HG02759 (cell line): ENCODE results near the gene KAT6B.
A peak's percentile ranks its signal among the peaks of the same experiment; 100 is the strongest.

Experiments
- ATAC-seq: cut with Tn5 transposase; IDR thresholded peaks from one replicate; pipeline ENCODE4 v1.9.1; 2021; ENCODE audit warnings: mild to moderate bottlenecking, moderate library complexity; ENCODE audit not compliant: unreplicated experiment

Gene KAT6B

DNA sequence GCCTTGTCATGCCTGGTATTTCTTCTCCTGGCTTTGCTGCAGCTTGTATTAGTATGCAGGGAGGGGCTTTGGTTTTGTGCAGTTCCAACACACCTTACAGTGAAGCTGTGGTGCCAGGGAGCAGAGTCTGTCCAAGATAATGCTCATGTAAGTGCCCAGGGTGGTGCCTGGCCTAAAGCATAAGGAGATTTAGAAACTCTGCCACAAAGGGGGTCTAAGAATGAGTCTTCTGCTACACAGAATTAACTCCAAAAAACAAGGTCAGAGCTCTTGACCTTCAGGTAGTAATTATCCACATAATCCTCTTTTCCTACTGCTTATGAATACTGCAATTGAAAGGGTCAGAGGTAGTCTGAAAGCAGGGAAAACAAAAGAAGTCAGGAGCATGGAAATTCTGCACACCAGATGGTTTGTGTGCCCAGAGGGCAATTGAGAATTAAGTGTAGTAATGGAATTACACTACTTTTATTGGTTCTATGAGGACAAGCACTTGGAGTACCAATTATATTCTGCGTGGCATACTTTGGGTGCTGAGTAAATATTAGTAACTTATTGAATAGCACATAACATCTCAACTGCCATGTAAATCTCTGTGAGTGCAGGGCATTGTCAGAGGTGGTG, 121.5 kb downstream of the KAT6B start:
- no peak for ATAC-seq

DNA sequence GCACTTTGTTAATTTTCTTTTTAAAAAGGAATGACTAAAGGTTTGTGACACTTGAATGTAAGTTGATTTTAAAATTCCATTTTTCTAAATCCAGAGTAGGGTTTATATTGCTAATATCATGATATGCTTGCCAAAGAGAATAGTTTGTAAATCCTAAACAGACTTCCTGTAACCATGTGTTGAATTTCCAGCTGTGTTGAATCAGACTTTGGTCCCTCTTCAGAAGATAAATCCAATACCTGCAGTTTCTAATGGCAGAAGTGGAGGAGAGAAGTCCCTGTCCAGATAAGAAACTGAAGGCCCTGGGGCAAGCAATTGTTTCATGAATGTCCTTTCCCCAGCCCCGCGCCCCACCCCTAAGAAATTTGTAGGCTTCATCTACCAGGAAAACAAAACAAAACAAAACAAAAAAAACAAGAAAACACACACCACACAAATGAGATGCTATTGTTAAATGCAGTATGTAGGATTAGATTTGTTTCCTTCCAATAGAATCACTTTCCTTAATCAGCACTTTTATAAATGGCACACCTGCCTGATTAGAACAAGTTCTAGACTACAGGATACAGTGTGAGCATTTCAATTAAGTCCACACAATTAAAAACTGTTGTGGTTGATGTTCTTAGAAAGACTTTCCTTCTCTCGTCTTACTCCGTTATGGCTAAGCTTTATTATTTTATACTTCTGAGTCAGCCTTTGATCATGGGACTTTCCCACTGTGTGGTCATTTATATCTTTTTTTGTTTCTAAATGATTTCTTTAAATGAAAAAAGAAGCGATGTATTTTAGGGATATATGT, 122.8 kb downstream of the KAT6B start:
- ATAC-seq, result no peak

DNA sequence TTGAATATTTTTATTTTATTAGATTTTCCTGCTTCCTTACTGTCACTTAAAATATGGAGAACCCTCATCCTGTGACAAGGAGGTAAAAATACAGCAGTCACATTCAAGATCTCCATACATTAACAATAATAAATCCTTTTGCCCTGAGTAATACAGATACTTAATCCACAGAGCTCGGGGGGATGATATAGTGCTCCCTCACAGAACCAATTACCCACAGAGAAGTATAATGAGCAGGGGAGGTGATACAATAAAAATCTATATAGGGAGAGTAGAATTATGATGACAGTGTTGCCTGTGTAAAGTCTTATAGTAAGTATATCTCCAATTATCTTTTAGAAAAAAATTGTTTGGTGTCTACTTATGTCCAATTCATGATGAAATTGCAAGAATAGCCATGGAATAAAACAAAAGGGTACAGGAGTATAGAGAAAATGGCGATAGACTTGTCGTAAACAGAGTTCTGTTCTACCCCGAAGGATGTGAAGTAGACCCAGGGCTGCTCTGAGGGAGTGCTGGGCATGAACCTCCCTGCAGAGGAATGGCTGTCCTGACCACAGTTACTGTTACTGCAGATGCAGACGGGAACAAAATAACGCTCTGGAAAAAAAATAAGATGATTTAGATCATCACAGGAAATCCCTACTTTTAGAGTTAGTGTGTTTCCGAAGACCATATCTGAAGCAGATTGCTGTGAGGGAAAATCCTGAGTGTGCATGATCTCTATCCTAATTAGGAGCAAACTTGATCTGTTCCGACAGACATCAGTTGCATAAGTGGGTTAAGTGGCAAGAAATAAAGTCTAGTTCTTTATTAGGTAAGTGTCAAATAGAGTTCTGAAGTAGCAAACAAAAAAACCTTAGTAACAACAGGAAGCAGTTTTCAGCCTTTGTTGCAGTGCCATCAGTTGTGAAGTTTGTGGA, 123.7 kb downstream of the KAT6B start:
- no peak for ATAC-seq

DNA sequence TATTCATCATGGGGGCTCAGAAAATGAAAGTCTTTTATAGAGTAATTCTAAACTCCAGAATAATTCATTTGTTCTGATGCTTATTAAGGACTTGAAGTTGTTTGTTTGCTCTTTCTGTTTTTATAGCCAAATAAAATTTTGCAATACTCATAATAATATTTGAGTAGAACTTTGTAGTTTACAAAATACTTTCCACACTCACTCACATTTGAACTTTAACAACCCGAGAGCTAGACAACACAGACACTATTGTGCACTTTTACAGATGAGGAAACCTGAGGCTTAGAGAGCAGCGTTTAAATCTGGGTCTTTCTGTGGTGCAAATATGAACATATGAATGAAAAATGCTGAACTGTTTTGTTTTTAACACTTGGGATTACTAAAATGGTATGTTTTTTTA, 126.8 kb downstream of the KAT6B start:
- no peak for ATAC-seq

DNA sequence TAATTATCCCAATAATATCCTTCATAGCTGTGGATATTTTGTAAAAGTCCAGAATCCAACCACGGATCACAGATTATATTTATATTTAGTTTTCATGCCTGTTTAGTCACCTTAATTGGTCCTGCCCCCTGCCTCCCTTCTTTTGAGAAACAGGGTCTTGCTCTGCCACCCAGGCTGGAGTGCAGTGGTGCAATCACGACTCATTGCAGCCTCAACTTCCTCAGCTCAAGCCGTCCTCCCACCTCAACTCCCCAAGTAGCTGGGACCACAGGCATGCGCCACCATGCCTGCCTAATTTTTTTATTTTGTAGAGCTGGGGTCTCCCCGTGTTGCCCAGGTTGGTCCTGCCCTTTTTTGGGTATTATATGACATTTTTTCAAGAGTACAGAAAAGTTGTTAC, 129.4 kb downstream of the KAT6B start:
- no peak for ATAC-seq

DNA sequence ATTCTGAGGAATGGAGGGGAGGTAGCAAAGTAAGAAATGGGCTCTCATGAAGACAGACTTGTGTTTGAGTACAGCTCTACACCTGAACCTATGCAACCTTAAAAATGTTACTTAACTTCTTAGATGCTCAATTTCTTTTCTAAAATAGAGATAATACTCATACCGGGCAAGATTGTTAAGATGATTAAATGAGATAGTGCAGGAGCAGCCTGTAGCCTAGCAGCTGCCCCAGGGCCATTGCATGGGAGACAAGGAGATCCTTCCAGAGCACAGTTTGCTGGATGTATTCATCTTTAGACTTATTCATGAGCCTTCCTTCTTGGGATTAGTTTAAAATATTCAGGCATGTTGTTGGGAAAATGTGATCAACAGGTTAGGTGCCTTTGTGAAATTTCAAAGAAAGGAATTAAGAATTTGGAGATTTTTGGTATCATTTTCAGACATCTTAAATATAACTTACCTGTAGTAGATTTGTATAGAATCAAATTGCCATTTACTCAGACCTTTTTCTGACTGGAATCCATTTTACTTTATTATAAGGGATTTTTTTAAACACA, 130.2 kb downstream of the KAT6B start:
- ATAC-seq, result no peak

DNA sequence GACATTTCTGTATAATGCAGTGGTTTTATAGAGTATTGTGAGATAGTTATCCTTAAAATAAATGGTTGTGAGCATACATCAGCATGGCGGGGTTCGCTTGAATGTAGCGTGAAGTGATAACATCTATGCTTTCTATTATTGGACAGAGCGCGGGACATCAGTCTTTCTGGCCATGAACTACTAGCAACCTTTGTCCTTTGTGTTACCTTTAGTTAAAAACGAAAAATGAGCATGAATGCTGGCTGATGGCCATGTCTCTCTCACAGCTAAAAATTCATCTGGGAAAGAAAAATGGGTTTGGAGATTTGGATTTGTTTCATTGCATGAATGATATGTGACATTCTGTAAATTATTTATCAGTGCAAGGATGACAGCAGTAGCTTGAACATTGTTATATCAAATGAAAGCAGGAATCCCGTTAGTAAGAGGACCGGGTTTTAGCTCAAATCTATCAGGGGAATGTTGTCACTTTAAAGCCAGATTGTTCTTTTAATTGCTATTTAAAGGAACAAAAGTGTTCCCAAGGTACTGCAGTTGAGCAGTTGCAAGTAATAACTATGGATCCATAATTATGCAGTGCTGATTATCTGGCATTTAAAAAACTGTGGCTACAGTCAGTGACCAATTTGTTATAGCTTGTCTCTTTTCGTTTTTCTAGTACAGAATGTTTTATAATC, 131.0 kb downstream of the KAT6B start:
- no peak for ATAC-seq

DNA sequence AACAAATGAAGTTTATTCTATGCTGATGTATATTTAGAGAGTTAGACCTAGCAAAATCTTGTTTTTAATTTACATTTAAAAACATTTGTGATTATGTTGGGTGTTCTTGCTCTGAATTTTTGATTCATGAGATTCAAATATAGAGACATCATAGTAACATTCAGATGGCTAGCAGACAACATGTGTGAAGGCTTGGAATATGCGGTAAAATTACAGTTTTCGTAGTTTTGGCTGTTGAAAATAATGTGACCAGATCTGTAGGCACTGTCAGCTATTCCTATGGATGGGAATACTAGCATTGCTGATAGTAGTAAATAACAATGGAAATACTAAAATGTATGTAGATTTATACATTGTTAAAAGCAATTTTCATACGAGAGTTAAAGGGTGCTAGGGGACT, 131.9 kb downstream of the KAT6B start:
- no peak for ATAC-seq

DNA sequence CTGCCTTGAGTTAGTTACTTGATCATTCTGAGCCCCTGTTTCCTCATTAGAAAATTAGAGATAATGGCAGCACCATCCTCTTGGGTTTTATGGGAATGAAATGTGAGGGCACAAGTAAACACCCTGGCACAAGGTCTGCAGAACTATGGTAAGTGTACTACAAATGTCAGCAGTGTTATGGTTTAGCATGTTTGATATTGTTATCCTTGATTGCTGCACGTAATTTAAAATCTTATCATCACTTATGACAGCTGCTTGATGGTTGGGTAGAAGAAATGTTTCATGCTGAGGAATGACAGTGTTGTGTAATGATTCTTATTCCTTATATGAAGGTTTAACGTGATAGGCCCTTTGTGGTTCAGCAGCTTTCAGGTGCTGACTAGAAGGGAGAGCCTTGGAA, 134.3 kb downstream of the KAT6B start:
- ATAC-seq, result no peak

DNA sequence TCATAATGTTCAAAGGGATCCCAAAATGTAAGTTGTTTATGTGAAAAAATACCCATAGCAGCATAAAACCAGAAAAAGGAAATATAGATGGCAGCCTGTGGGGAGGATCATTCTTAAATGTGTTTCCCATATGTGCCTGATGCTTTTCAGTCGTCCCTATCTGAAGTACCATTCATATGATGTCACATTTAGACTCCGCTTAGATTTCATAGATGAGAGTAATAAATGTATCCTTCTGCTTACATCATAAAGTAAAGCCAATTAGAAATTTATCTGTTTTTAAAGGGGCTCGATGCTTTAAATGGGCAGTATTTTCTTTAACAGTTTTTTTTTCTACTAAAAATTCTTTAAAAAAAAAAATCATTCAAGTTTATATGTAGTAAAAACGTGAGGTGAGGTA, 136.1 kb downstream of the KAT6B start:
- ATAC-seq, result no peak

DNA sequence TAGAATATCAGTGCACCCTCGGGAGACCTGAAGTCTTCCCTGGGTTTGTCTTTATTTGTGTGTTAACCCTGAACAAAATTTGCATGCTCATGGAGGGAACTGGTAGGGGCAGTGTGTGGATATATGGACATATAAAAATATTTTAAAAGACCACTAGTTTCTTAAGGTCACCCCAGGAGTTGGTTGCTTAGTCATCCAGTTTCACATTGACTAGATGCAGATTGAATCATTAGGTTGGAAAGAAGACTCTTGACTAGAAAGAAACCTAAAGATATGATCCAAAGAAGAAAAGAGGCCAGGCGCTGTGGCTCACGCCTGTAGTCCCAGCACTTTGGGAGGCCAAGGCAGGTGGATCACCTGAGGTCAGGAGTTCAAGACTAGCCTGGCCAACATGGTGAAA, 137.1 kb downstream of the KAT6B start:
- peak; percentile 58 for ATAC-seq

DNA sequence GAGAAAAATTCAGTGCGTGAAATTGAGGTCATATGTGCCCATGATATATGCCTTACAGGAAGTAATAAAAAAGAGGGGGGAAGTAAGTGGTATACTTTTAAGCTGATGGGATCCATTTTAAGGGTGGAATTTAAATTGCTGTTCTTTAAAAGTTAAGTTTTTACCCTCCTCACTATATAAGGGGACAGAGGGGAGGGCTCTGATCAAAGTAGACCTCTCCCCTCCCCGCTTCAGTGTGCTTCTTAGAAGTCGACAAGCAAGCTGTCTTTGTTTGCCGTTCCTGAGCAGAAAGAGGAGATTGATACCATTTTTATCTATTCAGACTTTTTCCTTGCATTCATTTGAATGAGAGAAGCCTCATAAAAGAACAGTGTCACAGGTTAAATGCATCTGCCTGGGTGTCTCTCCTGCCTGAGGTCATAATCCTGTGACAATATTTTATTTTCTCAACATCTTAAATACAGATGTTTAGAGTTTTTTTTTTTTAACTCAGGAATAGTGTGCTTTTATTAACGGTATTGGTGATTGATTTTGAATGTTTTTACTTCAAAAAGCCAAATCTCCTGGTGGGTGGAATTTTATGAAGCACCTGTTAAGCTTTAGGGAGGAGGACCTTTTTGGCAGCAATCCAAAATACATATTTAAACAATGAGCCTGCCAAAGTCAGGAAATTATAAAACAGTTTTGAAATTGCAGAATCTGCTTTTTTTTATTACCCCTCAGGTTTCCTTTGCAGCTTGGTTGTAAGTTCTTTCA, 141.7 kb downstream of the KAT6B start:
- no peak for ATAC-seq

DNA sequence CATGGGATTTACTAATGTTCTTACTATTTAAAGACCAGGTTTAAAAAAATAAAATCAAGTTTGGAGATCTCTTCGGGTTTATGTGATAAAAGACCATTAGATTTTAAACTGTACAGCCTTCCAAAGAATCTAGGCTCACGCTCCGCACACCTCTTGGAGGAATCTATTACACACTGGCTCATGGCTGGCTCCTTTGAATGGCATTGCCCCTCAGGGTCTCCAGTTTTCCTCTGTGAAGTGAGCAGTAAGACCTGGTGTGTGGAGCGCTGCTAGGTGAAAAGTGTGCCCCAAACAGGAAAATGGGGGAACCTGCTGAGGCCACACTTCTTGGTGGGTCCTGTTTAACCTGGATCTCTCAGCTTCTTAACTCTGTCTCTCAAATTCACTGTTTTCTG, 142.3 kb downstream of the KAT6B start:
- ATAC-seq, result no peak

DNA sequence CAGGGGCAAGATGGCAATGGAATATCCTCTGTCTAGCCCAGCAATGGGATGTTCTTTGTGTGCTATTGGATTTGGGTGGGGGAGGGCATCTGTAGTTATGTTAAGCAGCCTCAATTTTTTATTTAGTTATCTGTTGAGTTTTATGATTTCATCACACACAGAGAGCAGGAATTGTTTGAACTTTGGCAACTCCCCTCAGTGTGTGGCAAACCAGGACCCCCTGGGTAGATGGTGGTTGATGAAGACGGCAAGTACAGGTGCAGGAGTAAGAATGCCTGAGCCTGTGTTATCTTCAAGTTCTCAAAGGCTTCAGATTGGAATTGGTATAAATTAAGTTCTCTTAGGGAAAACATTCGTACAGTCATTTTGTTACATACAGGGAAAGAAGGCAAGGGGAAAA, 142.7 kb downstream of the KAT6B start:
- ATAC-seq, result no peak

DNA sequence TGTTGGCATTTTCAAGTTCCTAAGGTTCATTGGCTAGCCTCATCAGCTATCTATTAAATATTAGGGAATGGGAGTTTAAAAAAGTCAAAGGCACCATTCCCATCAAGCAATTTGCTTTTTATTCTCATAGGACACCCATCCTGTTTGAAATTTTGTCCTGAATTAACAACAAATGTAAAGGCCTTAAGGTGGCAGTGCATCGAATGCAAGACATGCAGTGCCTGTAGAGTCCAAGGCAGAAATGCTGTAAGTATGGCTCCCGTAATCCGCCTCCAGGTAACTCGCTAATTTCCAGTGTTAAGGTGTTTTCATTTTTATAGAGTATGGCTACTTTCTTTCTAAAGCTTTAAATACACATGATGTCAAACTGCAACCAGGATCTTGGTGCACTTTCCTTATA, 143.1 kb downstream of the KAT6B start:
- ATAC-seq, result no peak

DNA sequence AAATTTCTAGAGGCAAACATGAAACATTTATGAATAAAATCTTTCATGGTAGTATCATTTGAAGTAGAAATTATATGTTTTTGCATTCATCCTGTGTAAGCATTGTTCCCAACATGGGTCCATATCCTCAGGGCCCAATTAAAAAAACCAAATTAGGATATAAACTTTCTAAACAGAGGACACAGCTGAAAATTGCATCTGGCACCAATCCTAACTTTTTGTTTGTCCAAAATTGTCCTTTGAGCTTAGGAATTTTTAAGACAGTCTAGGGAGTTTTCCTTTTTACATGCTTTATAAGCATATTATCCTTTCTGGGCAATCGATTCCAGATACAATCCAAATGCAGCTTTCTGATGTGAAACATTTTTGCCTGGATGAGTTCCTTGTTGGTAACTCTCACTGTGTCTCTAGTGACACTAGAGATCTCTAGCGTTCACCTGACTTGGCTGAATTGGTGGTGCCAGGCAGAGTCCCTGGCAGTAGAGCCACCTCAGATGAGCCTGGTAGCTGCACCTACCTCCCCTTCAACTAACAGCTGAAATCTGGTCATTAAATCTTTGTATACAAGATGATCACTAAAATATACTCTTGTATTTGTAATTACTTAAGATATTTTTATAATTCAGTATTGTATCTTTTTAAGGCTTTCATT, 147.5 kb downstream of the KAT6B start:
- ATAC-seq, result no peak

DNA sequence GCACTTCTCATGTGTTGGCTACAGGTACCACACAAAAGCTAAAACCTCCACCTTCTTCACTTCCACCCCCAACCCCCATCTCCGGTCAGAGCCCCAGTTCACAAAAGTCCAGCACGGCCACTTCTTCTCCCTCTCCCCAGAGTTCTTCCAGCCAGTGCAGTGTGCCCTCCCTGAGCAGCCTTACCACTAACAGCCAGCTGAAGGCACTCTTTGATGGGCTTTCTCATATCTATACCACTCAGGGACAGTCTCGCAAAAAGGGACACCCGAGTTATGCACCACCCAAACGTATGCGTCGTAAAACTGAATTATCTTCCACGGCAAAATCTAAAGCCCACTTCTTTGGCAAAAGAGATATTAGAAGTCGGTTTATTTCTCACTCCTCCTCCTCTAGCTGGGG, 149.4 kb downstream of the KAT6B start:
- ATAC-seq, result no peak

DNA sequence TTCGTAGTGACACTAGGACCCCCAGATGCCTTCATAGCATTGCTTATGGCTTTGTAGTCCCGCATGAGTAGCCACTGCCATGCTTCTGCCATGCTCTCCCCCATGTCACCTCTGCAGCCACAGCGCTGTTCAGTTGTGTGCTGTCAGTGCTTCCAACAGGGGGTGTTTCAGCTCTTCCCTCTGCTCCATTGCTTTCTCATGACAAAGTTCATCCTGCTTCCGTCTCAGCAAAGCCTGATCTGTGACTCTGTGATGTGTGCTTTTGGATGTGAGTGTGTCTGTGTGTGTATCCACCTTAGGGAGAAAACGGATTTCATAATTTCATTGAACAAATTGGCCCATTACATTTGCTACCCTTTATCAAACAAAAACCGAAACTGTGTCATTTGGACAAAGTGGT, 150.2 kb downstream of the KAT6B start:
- no peak for ATAC-seq

DNA sequence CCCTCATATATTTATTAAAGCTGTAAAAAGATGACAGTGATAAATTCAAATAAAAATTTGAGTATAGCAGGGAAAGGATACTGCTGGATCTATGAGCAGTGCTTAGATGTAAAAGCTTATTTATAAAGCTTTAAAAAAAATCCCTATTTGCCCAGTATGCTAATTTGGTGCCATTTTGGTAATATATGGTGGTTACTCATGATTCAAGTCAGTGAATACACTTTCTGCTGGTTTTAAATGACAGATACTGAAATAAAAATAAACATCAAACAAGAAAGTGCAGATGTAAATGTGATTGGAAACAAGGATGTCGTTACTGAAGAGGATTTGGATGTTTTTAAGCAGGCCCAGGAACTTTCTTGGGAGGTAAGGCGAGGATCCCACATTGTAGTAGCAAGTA, 150.7 kb downstream of the KAT6B start:
- ATAC-seq, result no peak
